T-cell (primary cell): ENCODE data around the gene C2orf81. TPM values are rescaled to one million over a fixed set of nuclear protein-coding genes. Genes with fewer than 3 reads are reported as not detected.

Source experiments
- ATAC-seq, 4 experiments: fragments of 200-7000 bp in 3 of 4; fragments of 150-1000 bp in 1 of 4; cut with Tn5 transposase; replicated peaks in 1 of 4; 1 replicate in 3 of 4; 2 replicates in 1 of 4; pipeline ENCODE4 v1.10.0; 2021; ENCODE audit warnings: moderate library complexity in 3 of 4, mild to moderate bottlenecking in 2 of 4, moderate number of reproducible peaks in 1 of 4
- CTCF ChIA-PET, 2 donors: fragments of 300-600 bp; sonication (Branson Sonifier 250); formaldehyde crosslinking; loops; one replicate each; lab custom pipeline; 2022; ENCODE audit warnings: antibody characterized with exemption in 2 of 2; lab: Charles Lee
- POLR2A ChIA-PET, 2 donors: fragments of 300-600 bp; sonication (Branson Sonifier 250); formaldehyde crosslinking; loops; one replicate each; lab custom pipeline; 2022; ENCODE audit warnings: antibody characterized with exemption in 2 of 2; lab: Charles Lee
- DNase-seq, 35 experiments: peaks; one replicate each; pipeline versions ENCODE4 v3.0.0 to v3.0.0-alpha.2; 2013 to 2023
- H3K27ac ChIP-seq: one replicate; pipeline ENCODE4 v1.5.1; 2013; ENCODE audit warnings: low read length
- H3K27me3 ChIP-seq, 2 experiments: replicated peaks in 1 of 2; 1 replicate in 1 of 2; 2 replicates in 1 of 2; pipeline versions ENCODE4 v1.6.1 to v1.7.0; 2013; ENCODE audit warnings: low read length in 1 of 2, mixed read lengths in 1 of 2; ENCODE audit not compliant: control insufficient read depth in 2 of 2, insufficient read depth in 2 of 2; ENCODE audit errors: extremely low read depth in 1 of 2
- H3K36me3 ChIP-seq, 2 donors: 1 replicate in 1 of 2; 2 replicates in 1 of 2; pipeline versions ENCODE4 v1.6.1 to v1.7.0; 2013; ENCODE audit warnings: low read length in 1 of 2; ENCODE audit not compliant: control insufficient read depth in 2 of 2, insufficient read depth in 1 of 2; ENCODE audit errors: extremely low read depth in 1 of 2
- H3K4me1 ChIP-seq, 2 experiments: 1 replicate in 1 of 2; 2 replicates in 1 of 2; pipeline versions ENCODE4 v1.6.1 to v1.7.0; 2013; ENCODE audit warnings: low read length in 2 of 2, mixed read lengths in 1 of 2; ENCODE audit not compliant: insufficient read depth in 2 of 2, control insufficient read depth in 1 of 2; ENCODE audit errors: extremely low read depth in 1 of 2
- H3K4me3 ChIP-seq, 2 donors: 1 replicate in 1 of 2; 2 replicates in 1 of 2; pipeline versions ENCODE4 v1.5.1 to v1.7.0; 2013; ENCODE audit warnings: mild to moderate bottlenecking in 2 of 2, low read length in 1 of 2, moderate library complexity in 1 of 2; ENCODE audit not compliant: control insufficient read depth in 1 of 2; ENCODE audit errors: extremely low read depth in 1 of 2
- H3K9me3 ChIP-seq: 2 replicates; pipeline ENCODE4 v1.7.0; 2013
- H3K27ac Mint-ChIP-seq, 2 donors: one replicate each; pipeline ENCODE4 v1.8.0; 2020 to 2021; ENCODE audit warnings: mild to moderate bottlenecking in 2 of 2, mixed read lengths in 2 of 2
- H3K27me3 Mint-ChIP-seq, 2 donors: one replicate each; pipeline ENCODE4 v1.8.0; 2021 to 2022; ENCODE audit warnings: mixed read lengths in 2 of 2
- H3K36me3 Mint-ChIP-seq: one replicate; pipeline ENCODE4 v1.8.0; 2021; ENCODE audit warnings: mixed read lengths
- H3K4me1 Mint-ChIP-seq, 3 donors: one replicate each; pipeline ENCODE4 v1.8.0; 2020 to 2022; ENCODE audit warnings: mixed read lengths in 3 of 3, mild to moderate bottlenecking in 1 of 3
- H3K4me3 Mint-ChIP-seq, 3 donors: one replicate each; pipeline ENCODE4 v1.8.0; 2020 to 2022; ENCODE audit warnings: mild to moderate bottlenecking in 3 of 3, mixed read lengths in 3 of 3, moderate library complexity in 3 of 3
- H3K9me3 Mint-ChIP-seq, 3 donors: one replicate each; pipeline ENCODE4 v1.8.0; 2020 to 2022; ENCODE audit warnings: mixed read lengths in 3 of 3
- WGBS: methylation state at CpG from one replicate; pipeline ENCODE4 v1.1.5; 2013; ENCODE audit warnings: missing lambda C conversion rate; ENCODE audit not compliant: insufficient coverage; 5-methylcytosine and 5-hydroxymethylcytosine counted together
- total RNA-seq, 35 experiments: library from RNA in 6 of 35; stranded (reverse) in 6 of 35; fragments of 120-200 nt in 1 of 35; gene quantifications; one replicate each; pipeline versions ENCODE4 v1.2.1 to v1.2.4 and lab custom pipeline; 2013 to 2026

Gene C2orf81
- total RNA-seq, 5 donors from 2014 or later (not counting 1 experiment from before 2014, with no cell fraction given): 5.0 to 9.5 (median 7.5) TPM

- peak; percentile 87 to 98 (median 94) for DNase-seq
Observed at GRCh38 chr2:74391580-74392448, 29.6 kb downstream of the C2orf81 start.

GRCh38 chr2:74391209-74391579, 30.2 kb downstream of the C2orf81 start:
- peak overlapping the region in 1 of 3 donors; percentile 97 for H3K4me3 Mint-ChIP-seq
- peak overlapping the region; percentile 90 for H3K27ac ChIP-seq
- H3K27me3 Mint-ChIP-seq: peaks cover 0 to 7% of the 10 kb centered on the region in 2 donors
- no peaks in the 10 kb centered on the region for H3K36me3 ChIP-seq
- H3K9me3 ChIP-seq: no peaks in the 10 kb centered on the region
- peak overlapping the region; percentile 60 to 67 for H3K4me3 ChIP-seq
- ChIA-PET POLR2A (interaction anchor here (0.6 to 1.2 kb wide), 4 partner anchors 29 to 550 kb away, joined by 3 to 9 read pairs (median 5); partner anchors contain the start of gene MOB1A (in 1 of the 2)), CTCF (interaction anchor here (0.5 to 2.0 kb wide), 15 partner anchors 9 to 567 kb away, joined by 3 to 11 read pairs (median 4); partner anchors contain the start of genes C2orf81 (in 1 of the 2), MOB1A (in 1 of the 2) and STAMBP (in 1 of the 2))
- H3K36me3 Mint-ChIP-seq: no peaks in the 10 kb centered on the region
- ATAC-seq (peak in 2 of 4 experiments; percentile 26 to 48), DNase-seq (peak in 2 of 35 experiments; percentile 13 to 14)
- H3K4me1 Mint-ChIP-seq: peaks cover 0 to 6% (median 4%) of the 10 kb centered on the region in 3 donors
- H3K27me3 ChIP-seq: peaks cover 0 to 4% of the 10 kb centered on the region in 2 experiments
- H3K9me3 Mint-ChIP-seq: no peaks in the 10 kb centered on the region
- peaks cover 14 to 16% of the 10 kb centered on the region in 2 experiments for H3K4me1 ChIP-seq
- peak overlapping the region; percentile 83 to 100 for H3K27ac Mint-ChIP-seq
- WGBS: 1% methylated on average over 10 of the region's 11 CpGs

More at GRCh38 chr2:74391580-74392448, 29.6 kb downstream of the C2orf81 start:
- peaks cover 0 to 4% of the 10 kb centered on the region in 2 experiments for H3K27me3 ChIP-seq
- ChIA-PET CTCF (interaction anchor here (0.6 to 2.0 kb wide), 16 partner anchors 9 to 567 kb away, joined by 3 to 11 read pairs (median 4); partner anchors contain the start of genes C2orf81 (in 1 of the 2), MOB1A (in 1 of the 2) and STAMBP (in 1 of the 2)), POLR2A (interaction anchor here (0.6 to 1.2 kb wide), 4 partner anchors 28 to 1099 kb away, joined by 3 to 7 read pairs (median 4); no protein-coding TSS in a partner anchor)
- H3K27me3 Mint-ChIP-seq: peaks cover 0 to 7% of the 10 kb centered on the region in 2 donors
- peak overlapping the region; percentile 99 to 100 for H3K27ac Mint-ChIP-seq
- H3K4me1 ChIP-seq: peaks cover 14 to 16% of the 10 kb centered on the region in 2 experiments
- H3K9me3 Mint-ChIP-seq: no peaks in the 10 kb centered on the region
- no peaks in the 10 kb centered on the region for H3K36me3 ChIP-seq
- no peaks in the 10 kb centered on the region for H3K9me3 ChIP-seq
- peak overlapping the region; percentile 90 for H3K27ac ChIP-seq
- no peaks in the 10 kb centered on the region for H3K36me3 Mint-ChIP-seq
- H3K4me1 Mint-ChIP-seq: peaks cover 0 to 6% (median 4%) of the 10 kb centered on the region in 3 donors
- 2% methylated on average over 49 of the region's 62 CpGs for WGBS
- H3K4me3 Mint-ChIP-seq: peak overlapping the region in 1 of 3 donors; percentile 97
- H3K4me3 ChIP-seq: peak overlapping the region; percentile 62 to 67
- peak; percentile 88 to 92 (median 90) for ATAC-seq

DNA sequence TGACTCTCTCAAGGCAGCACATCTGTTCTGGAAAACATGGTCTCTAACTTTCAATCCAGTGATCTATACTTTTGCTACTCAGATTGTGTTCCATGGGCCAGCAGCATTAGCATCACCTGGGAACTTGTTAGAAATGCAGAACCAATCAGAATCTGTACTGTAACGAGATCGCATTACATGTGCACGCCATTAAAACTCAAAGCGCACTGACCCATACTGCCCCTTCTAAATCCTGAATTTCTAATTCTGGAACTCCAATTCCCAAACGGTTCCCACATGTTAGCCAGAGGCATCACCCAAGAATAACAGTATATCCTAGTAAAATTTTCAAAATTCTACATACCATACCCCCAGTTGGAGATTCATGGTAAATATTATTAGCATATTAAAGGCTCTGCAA, 30.8 kb downstream of the C2orf81 start:
- peaks cover 0 to 4% of the 10 kb centered on the region in 2 experiments for H3K27me3 ChIP-seq
- H3K4me3 ChIP-seq: peak overlapping the region in 1 of 2 donors; percentile 67
- peaks cover 14 to 16% of the 10 kb centered on the region in 2 experiments for H3K4me1 ChIP-seq
- 91% methylated on average over 4 of the region's 5 CpGs for WGBS
- H3K27ac ChIP-seq: no peak overlapping the region
- POLR2A ChIA-PET: interaction anchor here (0.6 to 0.9 kb wide), 2 partner anchors 179 to 212 kb away, joined by 6 to 9 read pairs; partner anchors contain the start of gene MOB1A (in 1 of the 2)
- Mint-ChIP-seq H3K27ac (peak overlapping the region in 1 of 2 donors; percentile 8), H3K4me1 (peaks cover 0 to 6% (median 4%) of the 10 kb centered on the region in 3 donors), H3K27me3 (peaks cover 0 to 7% of the 10 kb centered on the region in 2 donors), H3K4me3 (peak overlapping the region in 1 of 3 donors; percentile 97), H3K9me3 (no peaks in the 10 kb centered on the region), H3K36me3 (no peaks in the 10 kb centered on the region)
- H3K9me3 ChIP-seq: no peaks in the 10 kb centered on the region
- CTCF ChIA-PET: interaction anchor here (0.5 to 2.0 kb wide), 11 partner anchors 10 to 566 kb away, joined by 3 to 11 read pairs (median 4); partner anchors contain the start of genes MOB1A (in 1 of the 2) and STAMBP (in 1 of the 2)
- H3K36me3 ChIP-seq: no peaks in the 10 kb centered on the region
- no peak for DNase-seq
- no peak for ATAC-seq

DNA sequence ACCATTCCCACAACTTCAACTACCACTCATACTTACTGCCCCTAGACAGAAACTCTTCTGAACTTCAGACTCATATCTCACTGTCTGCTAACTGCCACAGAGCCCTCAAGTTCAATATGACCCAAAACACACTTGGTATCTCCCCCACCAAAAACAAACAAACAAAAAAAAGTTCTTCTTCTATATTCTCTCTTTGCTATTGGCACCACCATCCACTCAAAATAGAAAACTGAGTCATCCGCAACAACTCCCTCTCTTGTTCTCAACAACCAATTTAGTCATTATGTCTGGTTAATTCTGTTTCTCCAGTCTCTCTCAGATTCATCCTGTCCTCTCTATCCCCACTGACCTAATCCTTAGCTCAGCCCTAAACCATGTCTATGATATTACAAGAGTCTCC, 34.1 kb downstream of the C2orf81 start:
- no peaks in the 10 kb centered on the region for H3K27me3 Mint-ChIP-seq
- no peak overlapping the region for H3K4me3 Mint-ChIP-seq
- H3K9me3 Mint-ChIP-seq: no peaks in the 10 kb centered on the region
- no peak for DNase-seq
- CTCF ChIA-PET: no interaction called here
- Histone ChIP-seq H3K4me1 (peaks cover 13 to 16% of the 10 kb centered on the region in 2 experiments), H3K4me3 (no peak overlapping the region), H3K36me3 (peaks cover 0 to 15% of the 10 kb centered on the region in 2 donors), H3K9me3 (no peaks in the 10 kb centered on the region), H3K27ac (no peak overlapping the region), H3K27me3 (no peaks in the 10 kb centered on the region)
- no peak overlapping the region for H3K27ac Mint-ChIP-seq
- H3K36me3 Mint-ChIP-seq: peaks cover 9% of the 10 kb centered on the region
- peaks cover 9 to 13% (median 12%) of the 10 kb centered on the region in 3 donors for H3K4me1 Mint-ChIP-seq
- no peak for ATAC-seq
- POLR2A ChIA-PET: no interaction called here
- 80% methylated on average over 1 of the region's 1 CpG for WGBS

DNA sequence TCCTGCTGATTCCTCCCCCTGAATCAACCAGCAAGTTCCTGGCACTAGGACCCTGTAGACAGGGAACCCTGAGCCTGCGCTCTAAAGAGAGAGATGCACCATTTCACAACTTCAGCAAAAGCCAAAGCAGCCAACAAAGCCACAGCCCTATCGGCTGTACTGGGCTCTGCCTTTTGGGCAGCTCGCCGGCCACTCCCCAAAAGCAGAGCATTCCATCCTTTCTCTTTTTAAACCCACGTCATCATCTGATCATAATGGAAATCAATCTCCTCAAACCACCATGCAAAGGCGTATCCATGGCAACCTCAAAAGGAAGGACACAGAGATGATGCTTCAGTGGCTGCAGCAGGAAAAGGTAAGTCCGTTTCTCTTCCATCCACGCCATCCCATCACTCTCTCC, 36.0 kb downstream of the C2orf81 start:
- ATAC-seq (no peak), DNase-seq (no peak)
- CTCF ChIA-PET: interaction anchor here in 1 of 2 donors (0.6 kb wide), 1 partner anchor 64 kb away, joined by 4 read pairs; no protein-coding TSS in a partner anchor
- Mint-ChIP-seq H3K9me3 (no peaks in the 10 kb centered on the region), H3K36me3 (peaks cover 16% of the 10 kb centered on the region), H3K4me3 (no peak overlapping the region), H3K4me1 (peaks cover 24 to 25% (median 25%) of the 10 kb centered on the region in 3 donors), H3K27me3 (no peaks in the 10 kb centered on the region), H3K27ac (no peak overlapping the region)
- no peaks in the 10 kb centered on the region for H3K9me3 ChIP-seq
- H3K36me3 ChIP-seq: peaks cover 0 to 15% of the 10 kb centered on the region in 2 donors
- H3K27ac ChIP-seq: no peak overlapping the region
- no peak overlapping the region for H3K4me3 ChIP-seq
- 89% methylated on average over 3 of the region's 8 CpGs for WGBS
- POLR2A ChIA-PET: no interaction called here
- no peaks in the 10 kb centered on the region for H3K27me3 ChIP-seq
- peaks cover 10% of the 10 kb centered on the region in 2 experiments for H3K4me1 ChIP-seq

GRCh38 chr2:74384051-74384450, 37.4 kb downstream of the C2orf81 start:
- POLR2A ChIA-PET: no interaction called here
- WGBS: 100% methylated on average over 1 of the region's 3 CpGs
- peaks cover 16% of the 10 kb centered on the region for H3K36me3 Mint-ChIP-seq
- H3K27me3 Mint-ChIP-seq: no peaks in the 10 kb centered on the region
- no peak overlapping the region for H3K4me3 Mint-ChIP-seq
- DNase-seq: no peak
- no peaks in the 10 kb centered on the region for H3K9me3 ChIP-seq
- no peaks in the 10 kb centered on the region for H3K9me3 Mint-ChIP-seq
- CTCF ChIA-PET: no interaction called here
- peaks cover 2 to 21% of the 10 kb centered on the region in 2 experiments for H3K4me1 ChIP-seq
- H3K4me1 Mint-ChIP-seq: peaks cover 33 to 39% (median 39%) of the 10 kb centered on the region in 3 donors
- no peak overlapping the region for H3K27ac Mint-ChIP-seq
- no peak overlapping the region for H3K27ac ChIP-seq
- H3K36me3 ChIP-seq: peaks cover 0 to 15% of the 10 kb centered on the region in 2 donors
- no peak for ATAC-seq
- no peaks in the 10 kb centered on the region for H3K27me3 ChIP-seq
- H3K4me3 ChIP-seq: no peak overlapping the region
